ENCODE results near the gene ARHGEF3.
A peak's percentile ranks its signal among the peaks of the same experiment; 100 is the strongest.

ARHGEF3 gene

GRCh38 chr3:56776556-56776950, 25.2 kb downstream of the ARHGEF3 start:
- TF ChIP-seq CTCF (conservative IDR thresholded peaks at IDR 0.05; ENCODE audit: low read length) (no peak), EZH2phosphoT487 (IDR thresholded peaks at IDR 0.05; ENCODE audit: borderline replicate concordance) (no peak)
- Histone ChIP-seq H3K9ac (ENCODE audit: low read depth, low read length, poor library complexity, severe bottlenecking) (peak overlapping the region; percentile 4), H3K9me2 (replicated peaks; ENCODE audit: low read depth, low read length) (no peaks in the 10 kb centered on the region), H3F3A (ENCODE audit: low read depth) (no peaks in the 10 kb centered on the region), H3K4me3 (ENCODE audit: low read length, poor library complexity, severe bottlenecking) (no peak overlapping the region), H3K9me3 (ENCODE audit: insufficient read depth, low read depth, low read length) (no peaks in the 10 kb centered on the region), H2AFZ (ENCODE audit: low read length) (no peak overlapping the region), H3K4me1 (ENCODE audit: insufficient read depth, low read length, poor library complexity, severe bottlenecking) (peaks cover 8% of the 10 kb centered on the region), H3K27me3 (ENCODE audit: insufficient read depth, low read length, poor library complexity, severe bottlenecking) (no peaks in the 10 kb centered on the region), H4K20me1 (ENCODE audit: insufficient read depth, low read length, poor library complexity, severe bottlenecking) (no peaks in the 10 kb centered on the region), H3K4me2 (ENCODE audit: low read depth, low read length, poor library complexity, severe bottlenecking) (no peak overlapping the region), H3K36me3 (ENCODE audit: insufficient read depth, low read length) (peaks cover 20% of the 10 kb centered on the region; the same call in 1 of the 2 replicates), H3K79me2 (ENCODE audit: insufficient read depth, low read length) (peaks cover 26% of the 10 kb centered on the region; the same call in 1 of the 2 replicates)

- Histone ChIP-seq H2AFZ (ENCODE audit: low read length) (no peak overlapping the region), H3K9me3 (ENCODE audit: insufficient read depth, low read depth, low read length) (no peaks in the 10 kb centered on the region), H3K4me2 (ENCODE audit: low read depth, low read length, poor library complexity, severe bottlenecking) (no peak overlapping the region), H3K4me1 (ENCODE audit: insufficient read depth, low read length, poor library complexity, severe bottlenecking) (peaks cover 8% of the 10 kb centered on the region), H3K9ac (ENCODE audit: low read depth, low read length, poor library complexity, severe bottlenecking) (peak overlapping the region; percentile 4), H4K20me1 (ENCODE audit: insufficient read depth, low read length, poor library complexity, severe bottlenecking) (no peaks in the 10 kb centered on the region), H3K9me2 (replicated peaks; ENCODE audit: low read depth, low read length) (no peaks in the 10 kb centered on the region), H3K36me3 (ENCODE audit: insufficient read depth, low read length) (peaks cover 26% of the 10 kb centered on the region; the same call in 1 of the 2 replicates), H3F3A (ENCODE audit: low read depth) (no peaks in the 10 kb centered on the region), H3K79me2 (ENCODE audit: insufficient read depth, low read length) (peaks cover 24% of the 10 kb centered on the region; the same call in 1 of the 2 replicates), H3K27me3 (ENCODE audit: insufficient read depth, low read length, poor library complexity, severe bottlenecking) (no peaks in the 10 kb centered on the region), H3K4me3 (ENCODE audit: low read length, poor library complexity, severe bottlenecking) (no peak overlapping the region)
- TF ChIP-seq CTCF (conservative IDR thresholded peaks at IDR 0.05; ENCODE audit: low read length): no peak
- no peak for TF ChIP-seq EZH2phosphoT487 (IDR thresholded peaks at IDR 0.05; ENCODE audit: borderline replicate concordance)
Measured at GRCh38 chr3:56775838-56776555, 25.8 kb downstream of the ARHGEF3 start.

- H3K4me1 ChIP-seq (ENCODE audit: insufficient read depth, low read length, poor library complexity, severe bottlenecking): peaks cover 8% of the 10 kb centered on the region
- TF ChIP-seq CTCF (conservative IDR thresholded peaks at IDR 0.05; ENCODE audit: low read length) (no peak), EZH2phosphoT487 (IDR thresholded peaks at IDR 0.05; ENCODE audit: borderline replicate concordance) (no peak)
- H3K36me3 ChIP-seq (ENCODE audit: insufficient read depth, low read length): peaks cover 27% of the 10 kb centered on the region; the same call in 1 of the 2 replicates
- H3K9me3 ChIP-seq (ENCODE audit: insufficient read depth, low read depth, low read length): no peaks in the 10 kb centered on the region
- no peak overlapping the region for H3K9ac ChIP-seq (ENCODE audit: low read depth, low read length, poor library complexity, severe bottlenecking)
- H2AFZ ChIP-seq (ENCODE audit: low read length): no peak overlapping the region
- no peaks in the 10 kb centered on the region for H3F3A ChIP-seq (ENCODE audit: low read depth)
- no peak overlapping the region for H3K4me3 ChIP-seq (ENCODE audit: low read length, poor library complexity, severe bottlenecking)
- no peak overlapping the region for H3K4me2 ChIP-seq (ENCODE audit: low read depth, low read length, poor library complexity, severe bottlenecking)
- no peaks in the 10 kb centered on the region for H3K9me2 ChIP-seq (replicated peaks; ENCODE audit: low read depth, low read length)
- H4K20me1 ChIP-seq (ENCODE audit: insufficient read depth, low read length, poor library complexity, severe bottlenecking): no peaks in the 10 kb centered on the region
- H3K79me2 ChIP-seq (ENCODE audit: insufficient read depth, low read length): peaks cover 20% of the 10 kb centered on the region; the same call in 1 of the 2 replicates
- no peaks in the 10 kb centered on the region for H3K27me3 ChIP-seq (ENCODE audit: insufficient read depth, low read length, poor library complexity, severe bottlenecking)
Measured at GRCh38 chr3:56775445-56775837, 26.3 kb downstream of the ARHGEF3 start.

Measured in Loucy (cell line).